Kidney (tissue), 14 donors: ENCODE results near the gene THEMIS. TPM values are rescaled to one million over a fixed set of nuclear protein-coding genes. Genes with fewer than 3 reads are reported as not detected.

Experiments
- DNase-seq, 5 donors: peaks; one replicate each; pipeline ENCODE4 v3.0.0-alpha.2; 2013 to 2020
- FAIRE-seq: peaks from 2 replicates; lab custom pipeline; 2012; peaks lifted over from hg19 to GRCh38; lab: Jason Lieb, UNC
- H3K27ac ChIP-seq, 2 donors: one replicate each; pipeline ENCODE4 v1.7.0; 2013; ENCODE audit warnings: low read depth in 2 of 2, low read length in 2 of 2, inconsistent platforms in 1 of 2
- H3K27me3 ChIP-seq: one replicate; pipeline ENCODE4 v1.7.1; 2013; ENCODE audit warnings: low read length, inconsistent platforms; ENCODE audit not compliant: control insufficient read depth, insufficient read depth
- H3K36me3 ChIP-seq, 3 donors: one replicate each; pipeline versions ENCODE4 v1.7.0 to v1.7.1; 2013; ENCODE audit warnings: low read length in 3 of 3, control low read depth in 1 of 3, inconsistent platforms in 1 of 3; ENCODE audit not compliant: insufficient read depth in 3 of 3, control insufficient read depth in 2 of 3
- H3K4me1 ChIP-seq, 3 donors: one replicate each; pipeline versions ENCODE4 v1.7.0 to v1.7.1; 2013; ENCODE audit warnings: low read length in 3 of 3, inconsistent platforms in 1 of 3, low read depth in 1 of 3; ENCODE audit not compliant: control insufficient read depth in 2 of 3, insufficient read depth in 2 of 3
- H3K4me3 ChIP-seq, 3 donors: one replicate each; pipeline versions ENCODE4 v1.7.0 to v1.8.1; 2013; ENCODE audit warnings: low read length in 3 of 3, control low read depth in 1 of 3, inconsistent platforms in 1 of 3
- H3K9ac ChIP-seq, 3 donors: one replicate each; pipeline versions ENCODE4 v1.7.0 to v1.7.1; 2013; ENCODE audit warnings: low read length in 3 of 3, control low read depth in 1 of 3, inconsistent platforms in 1 of 3
- H3K9me3 ChIP-seq, 3 donors: one replicate each; pipeline versions ENCODE4 v1.7.0 to v1.7.1; 2013; ENCODE audit warnings: low read length in 3 of 3, control low read depth in 1 of 3, inconsistent platforms in 1 of 3; ENCODE audit not compliant: control insufficient read depth in 2 of 3, insufficient read depth in 1 of 3
- CTCF ChIP-seq: IDR thresholded peaks from 3 replicates; pipeline ENCODE4 v1.5.1; 2012; ENCODE audit warnings: mild to moderate bottlenecking, moderate library complexity, borderline replicate concordance; ENCODE audit not compliant: insufficient read depth; ENCODE audit errors: extremely low read depth
- intact Hi-C: fragments of 100-400 bp; cut with DNase I; formaldehyde crosslinking; loops from one replicate; pipeline ENCODE4 v1.11.1; 2022
- polyA plus RNA-seq: library from polyadenylated mRNA; stranded (reverse); fragments of 350-450 nt; fragmentation: Illumina TruSeq; extraction: RNeasy Lipid Tissue Mini Kit (QIAGEN cat#74804); gene quantifications from one replicate; pipeline ENCODE4 v1.2.3, GENCODE V29; 2014; ENCODE audit warnings: low read depth, low replicate concordance; ENCODE audit not compliant: insufficient read depth
- total RNA-seq: library from RNA; stranded (reverse); fragmentation: NEBNext Ultra II Directional; extraction: Animal tissue kit (Norgen Biotek cat#: 25700); gene quantifications from one replicate; pipeline ENCODE4 v1.2.1, GENCODE V29; 2021
- donor health status: control.
- donor health status: control.
- donor health status: control.
- donor health status: control.
- donor health status: control.
- donor health status: DM: yes; HTN: yes; CAD: no.
- donor health status: Normal renal cell carcinoma (clear cell type).

Gene THEMIS
- total and polyA plus RNA-seq, 2 donors from 2014 or later = 3.3 TPM; not detected in 1

- DNase-seq (no peak), FAIRE-seq (no peak)
- intact Hi-C loops = no loop called here
- H3K9me3 ChIP-seq = no peaks in the 10 kb centered on the region
- no peak overlapping the region for H3K27ac ChIP-seq
- no peak for TF ChIP-seq CTCF
- H3K9ac ChIP-seq = no peak overlapping the region
- H3K4me1 ChIP-seq = no peaks in the 10 kb centered on the region
- no peak overlapping the region for H3K4me3 ChIP-seq
- no peaks in the 10 kb centered on the region for H3K27me3 ChIP-seq
- no peaks in the 10 kb centered on the region for H3K36me3 ChIP-seq
Observed at GRCh38 chr6:127796713-127797112, 104.1 kb downstream of the THEMIS start.

- no peak overlapping the region for H3K27ac ChIP-seq
- no peaks in the 10 kb centered on the region for H3K36me3 ChIP-seq
- H3K27me3 ChIP-seq = no peaks in the 10 kb centered on the region
- no peak overlapping the region for H3K9ac ChIP-seq
- no peak overlapping the region for H3K4me3 ChIP-seq
- no peaks in the 10 kb centered on the region for H3K9me3 ChIP-seq
- TF ChIP-seq CTCF = no peak
- FAIRE-seq (no peak), DNase-seq (no peak)
- H3K4me1 ChIP-seq = no peaks in the 10 kb centered on the region
- intact Hi-C loops = no loop called here
Observed at GRCh38 chr6:127794405-127794804, 106.5 kb downstream of the THEMIS start.

GRCh38 chr6:127793396-127793795 lies 107.5 kb downstream of the THEMIS start:
- intact Hi-C loops = no loop called here
- Histone ChIP-seq H3K9me3 (no peaks in the 10 kb centered on the region), H3K4me3 (no peak overlapping the region), H3K36me3 (no peaks in the 10 kb centered on the region), H3K4me1 (no peaks in the 10 kb centered on the region), H3K9ac (no peak overlapping the region), H3K27ac (no peak overlapping the region), H3K27me3 (no peaks in the 10 kb centered on the region)
- TF ChIP-seq CTCF = no peak
- no peak for FAIRE-seq
- no peak for DNase-seq

GRCh38 chr6:127792616-127793015 lies 108.2 kb downstream of the THEMIS start:
- TF ChIP-seq CTCF = no peak
- Histone ChIP-seq H3K9me3 (no peaks in the 10 kb centered on the region), H3K27me3 (no peaks in the 10 kb centered on the region), H3K4me3 (no peak overlapping the region), H3K27ac (no peak overlapping the region), H3K9ac (no peak overlapping the region), H3K4me1 (no peaks in the 10 kb centered on the region), H3K36me3 (no peaks in the 10 kb centered on the region)
- intact Hi-C loops = no loop called here
- FAIRE-seq = no peak
- DNase-seq = no peak
